HFF-Myc (cell line): ENCODE measurements around the gene ARMH3.

Experiments
- DNase-seq: peaks from one replicate; pipeline ENCODE4 v3.0.0-alpha.2; 2011; ENCODE audit warnings: low read depth; ENCODE audit errors: extremely low read depth
- H3K4me3 ChIP-seq: replicated peaks from 2 replicates; pipeline ENCODE4 v1.5.1; 2011; ENCODE audit warnings: low read depth, mild to moderate bottlenecking, control low read depth, low read length
- CTCF ChIP-seq: IDR thresholded peaks from 2 replicates; pipeline ENCODE4 v1.5.1; 2012; ENCODE audit warnings: mild to moderate bottlenecking, low read depth, low read length, control low read depth; ENCODE audit errors: missing control alignments

ARMH3 gene

GRCh38 chr10:101814466-101815071 is 241.4 kb downstream of the ARMH3 start:
- H3K4me3 ChIP-seq, result peak overlapping the region; percentile 96
- TF ChIP-seq CTCF, result no peak
- no peak for DNase-seq

- TF ChIP-seq CTCF, result no peak
- no peak for DNase-seq
- H3K4me3 ChIP-seq, result no peak overlapping the region
These were observed 243.4 kb downstream of the ARMH3 start for GRCh38 chr10:101812606-101813005.

GRCh38 chr10:101807158-101807557 is 248.8 kb downstream of the ARMH3 start:
- H3K4me3 ChIP-seq, result no peak overlapping the region
- TF ChIP-seq CTCF, result no peak
- DNase-seq, result no peak

GRCh38 chr10:101803511-101803910 is 252.5 kb downstream of the ARMH3 start:
- DNase-seq, result no peak
- H3K4me3 ChIP-seq, result no peak overlapping the region

GRCh38 chr10:101797403-101798059 is 258.4 kb downstream of the ARMH3 start:
- no peak for DNase-seq
- no peak overlapping the region for H3K4me3 ChIP-seq
- no peak for TF ChIP-seq CTCF

More at GRCh38 chr10:101803511-101803910, 252.5 kb downstream of the ARMH3 start:
- no peak for TF ChIP-seq CTCF
